Activated CD4-positive, alpha-beta T cell treated with anti-CD3 and anti-CD28 coated beads, Interleukin-2, Interleukin-6, amounts not matched to agents 100 ng/mL and 50 ng/mL, durations not matched to agents 16 hours and 8 hours (primary cell): ENCODE measurements around the gene SIRT2.
"Not testable (repeated sequence)": the region's sequence is repeated elsewhere in the genome, so short reads cannot be mapped to it uniquely, and the experiment has no call there.

Source experiments
- DNase-seq: peaks from one replicate; pipeline ENCODE4 v3.0.0-alpha.2; 2020

Gene SIRT2

GRCh38 chr19:38862321-38863059 is 36.9 kb downstream of the SIRT2 start:
- no peak for DNase-seq

GRCh38 chr19:38861368-38861767 is 38.0 kb downstream of the SIRT2 start:
- no peak for DNase-seq

DNA sequence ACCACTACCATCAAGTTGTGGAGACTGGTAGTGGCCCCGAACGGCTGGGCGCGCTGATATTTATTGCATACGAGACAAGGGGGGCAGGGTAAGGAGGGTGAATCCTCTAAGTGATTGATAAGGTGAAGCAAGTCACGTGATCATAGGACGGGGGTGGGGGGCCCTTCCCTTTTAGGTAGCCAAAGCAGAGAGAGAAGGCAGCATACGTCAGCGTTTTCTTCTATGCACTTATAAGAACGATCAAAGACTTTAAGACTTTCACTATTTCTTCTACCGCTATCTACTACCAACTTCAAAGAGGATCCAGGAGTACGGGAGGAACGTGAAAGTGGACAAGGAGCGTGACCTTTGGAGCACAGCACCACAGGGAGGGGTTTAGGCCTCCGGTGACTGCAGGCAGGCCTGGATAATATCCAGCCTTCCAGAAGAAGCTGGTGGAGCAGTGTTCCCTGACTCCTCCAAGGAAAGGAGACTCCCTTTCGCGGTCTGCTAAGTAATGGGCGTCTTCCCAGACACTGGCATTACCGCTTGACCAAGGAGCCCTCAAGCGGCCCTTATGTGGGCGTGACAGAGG is 39.7 kb downstream of the SIRT2 start:
- DNase-seq, result not testable (repeated sequence)

DNA sequence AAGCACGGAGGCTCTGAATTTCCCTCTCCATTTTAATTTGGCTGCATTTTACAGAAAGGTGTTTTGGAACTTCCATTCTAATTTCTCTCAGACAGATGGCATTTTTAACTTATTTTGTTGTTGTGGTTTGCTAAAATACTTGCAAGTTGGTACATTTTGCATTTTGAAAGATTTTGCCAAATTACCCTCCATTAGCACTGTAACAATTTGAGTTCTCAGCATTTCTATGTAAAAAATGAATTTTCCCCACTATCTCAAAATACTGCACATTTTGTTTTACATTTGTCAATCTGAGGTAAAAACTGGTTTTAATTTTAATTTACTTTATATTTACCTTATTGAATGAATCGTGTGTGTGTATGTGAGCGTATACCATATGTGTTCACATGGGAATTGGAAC is 42.6 kb downstream of the SIRT2 start:
- DNase-seq, result no peak

DNA sequence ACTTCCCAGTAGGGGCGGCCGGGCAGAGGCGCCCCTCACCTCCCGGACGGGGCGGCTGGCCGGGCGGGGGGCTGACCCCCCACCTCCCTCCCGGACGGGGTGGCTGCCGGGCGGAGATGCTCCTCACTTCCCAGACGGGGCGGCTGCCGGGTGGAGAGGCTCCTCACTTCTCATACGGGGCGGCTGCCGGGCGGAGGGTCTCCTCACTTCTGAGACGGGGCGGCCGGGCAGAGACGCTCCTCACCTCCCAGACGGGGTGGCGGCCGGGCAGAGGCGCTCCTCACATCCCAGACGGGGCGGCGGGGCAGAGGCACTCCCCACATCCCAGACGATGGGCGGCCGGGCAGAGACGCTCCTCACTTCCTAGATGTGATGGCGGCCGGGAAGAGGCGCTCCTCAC is 43.7 kb downstream of the SIRT2 start:
- DNase-seq, result not testable (repeated sequence)

- not testable (repeated sequence) for DNase-seq
Observed at GRCh38 chr19:38854961-38855360, 44.5 kb downstream of the SIRT2 start.

GRCh38 chr19:38853214-38853613 is 46.2 kb downstream of the SIRT2 start:
- no peak for DNase-seq

- peak; percentile 77 for DNase-seq
Observed at GRCh38 chr19:38852231-38853044, 47.0 kb downstream of the SIRT2 start.

DNA sequence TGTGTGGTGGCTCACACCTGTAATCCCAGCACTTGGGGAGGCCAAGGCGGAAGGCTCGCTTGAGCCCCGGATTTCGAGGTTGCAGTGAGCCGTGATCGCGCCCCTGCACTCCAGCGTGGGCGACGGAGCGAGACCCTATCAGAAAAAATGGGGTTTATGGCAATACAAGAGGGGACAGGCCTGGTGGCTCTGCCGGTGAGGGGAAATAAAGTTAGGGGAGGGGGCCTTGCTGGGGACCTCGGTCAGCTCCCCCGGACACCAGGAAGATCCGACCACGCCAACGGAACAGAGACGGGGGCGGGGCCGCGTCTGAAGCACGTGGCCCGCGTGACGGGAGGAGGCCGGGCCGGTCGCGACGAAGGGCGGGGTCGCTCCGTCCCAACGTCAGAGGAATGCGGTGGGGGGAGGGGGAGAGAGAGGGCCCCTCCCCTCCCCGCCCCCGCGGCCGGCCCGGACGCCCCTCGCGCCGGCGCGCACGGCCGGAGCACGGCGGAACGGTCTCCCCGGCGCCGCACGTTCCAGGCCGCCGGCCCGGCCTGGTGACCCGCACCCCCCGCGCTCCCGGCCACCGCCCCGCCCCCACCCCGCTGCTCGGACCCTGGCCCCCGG is 47.7 kb downstream of the SIRT2 start:
- peak; percentile 96 for DNase-seq

DNA sequence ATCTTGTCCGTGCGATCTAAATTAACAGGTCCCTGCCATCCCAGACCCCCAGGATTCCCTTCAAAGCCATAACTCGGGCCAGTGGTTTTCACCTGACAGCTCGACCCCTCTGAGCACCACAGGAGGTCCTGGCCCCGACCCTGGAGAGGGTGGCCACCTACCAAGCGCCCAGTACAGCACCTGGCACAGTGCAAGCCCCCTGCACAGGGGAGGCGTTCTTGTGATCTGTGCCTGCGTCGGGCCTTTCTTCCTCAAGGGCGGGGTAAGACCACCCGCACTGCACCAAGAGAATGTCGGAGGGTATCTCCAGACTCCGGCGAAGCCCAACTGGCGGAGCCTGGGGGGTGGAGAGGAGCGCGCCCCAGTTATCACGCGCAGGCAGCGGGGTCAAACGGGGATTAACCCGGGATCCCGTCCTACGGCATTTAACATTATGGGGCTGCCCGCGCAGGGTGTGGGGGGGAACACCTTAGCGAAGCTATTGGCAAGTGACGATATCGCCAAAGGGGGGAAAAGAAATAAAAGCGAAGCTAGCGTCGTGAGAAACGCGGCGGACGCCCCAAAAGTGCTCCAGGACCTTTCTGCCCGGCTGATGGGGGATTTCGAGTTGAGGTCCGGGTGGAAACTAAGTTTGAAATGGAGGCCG is 48.3 kb downstream of the SIRT2 start:
- DNase-seq, result no peak

GRCh38 chr19:38850436-38850975 is 48.9 kb downstream of the SIRT2 start:
- no peak for DNase-seq

DNA sequence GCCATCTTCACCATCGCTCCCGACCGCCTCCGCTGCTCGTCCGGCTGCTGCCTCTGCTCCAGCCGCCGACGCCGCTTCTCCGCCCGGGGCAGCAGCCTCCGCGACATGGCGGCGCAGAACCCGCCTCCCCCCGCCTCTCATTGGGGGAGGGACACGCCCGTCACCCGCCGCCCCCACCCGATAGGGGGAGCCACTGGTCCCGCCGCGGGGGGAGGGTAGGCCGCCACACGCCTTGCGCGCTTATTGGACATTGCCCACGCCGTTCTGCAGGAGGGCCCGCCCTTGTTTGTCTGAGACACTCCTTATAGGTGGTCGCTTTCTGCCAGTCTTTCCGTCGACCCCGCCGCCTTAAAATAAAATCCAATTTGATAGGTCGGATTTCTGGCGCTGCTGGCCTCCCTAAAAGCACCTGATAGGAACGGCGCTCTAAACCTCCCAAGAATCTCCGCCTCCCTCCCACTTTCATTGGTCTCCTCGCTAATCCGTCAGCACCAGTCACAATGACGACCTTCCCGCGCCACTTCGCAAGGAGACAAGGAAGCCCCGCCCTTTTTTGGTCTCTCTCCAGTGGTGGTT is 49.5 kb downstream of the SIRT2 start, which contains the start of gene HNRNPL:
TSS of gene HNRNPL (minus strand) at position 127 of the 576 bp plus-strand sequence. CDS start at position 107, 20 bp downstream.
- DNase-seq, result peak; percentile 100

- DNase-seq, result peak; percentile 99
Observed at GRCh38 chr19:38849147-38849859, 50.1 kb downstream of the SIRT2 start.

DNA sequence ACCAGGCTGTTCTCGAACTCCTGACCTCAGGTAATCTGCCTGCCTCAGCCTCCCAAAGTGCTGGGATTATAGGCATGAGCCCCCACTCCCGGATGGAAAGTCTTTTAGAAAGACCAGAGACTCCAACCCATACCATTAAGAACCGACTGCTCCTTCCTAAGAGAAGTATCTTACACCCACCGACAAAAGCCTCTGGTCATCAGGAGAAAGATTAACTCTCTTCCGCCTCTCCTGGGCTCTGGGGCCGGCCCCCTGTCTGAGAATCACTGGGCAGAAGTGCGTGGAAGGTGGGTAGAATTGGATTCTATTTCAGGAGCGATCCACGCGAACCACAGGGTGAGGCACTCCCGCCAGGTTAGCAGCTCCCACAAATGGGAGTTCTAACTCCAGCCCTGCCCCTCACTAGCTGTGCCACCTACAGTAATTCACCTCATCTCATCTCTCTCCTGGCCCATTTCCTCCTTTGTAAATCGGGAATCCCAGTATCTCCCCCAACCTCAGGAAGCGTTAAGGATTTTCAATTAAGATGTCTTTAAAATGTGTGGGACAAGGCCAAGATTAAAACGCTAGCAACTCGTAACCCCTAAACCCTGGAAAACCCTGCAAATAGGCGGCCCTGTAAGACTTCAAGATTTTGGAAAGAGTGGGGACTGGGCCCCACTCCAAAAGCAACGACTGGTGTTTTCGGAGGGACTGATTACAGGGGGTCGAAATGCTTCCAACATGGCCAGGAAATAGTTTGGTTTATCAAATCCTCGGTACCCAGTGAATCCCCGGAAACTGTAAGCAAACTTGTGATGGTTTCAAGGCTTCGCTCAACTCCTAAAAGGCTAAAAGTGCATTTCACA is 50.9 kb downstream of the SIRT2 start:
- no peak for DNase-seq

- no peak for DNase-seq
Observed at GRCh38 chr19:38846097-38846496, 53.3 kb downstream of the SIRT2 start.

DNA sequence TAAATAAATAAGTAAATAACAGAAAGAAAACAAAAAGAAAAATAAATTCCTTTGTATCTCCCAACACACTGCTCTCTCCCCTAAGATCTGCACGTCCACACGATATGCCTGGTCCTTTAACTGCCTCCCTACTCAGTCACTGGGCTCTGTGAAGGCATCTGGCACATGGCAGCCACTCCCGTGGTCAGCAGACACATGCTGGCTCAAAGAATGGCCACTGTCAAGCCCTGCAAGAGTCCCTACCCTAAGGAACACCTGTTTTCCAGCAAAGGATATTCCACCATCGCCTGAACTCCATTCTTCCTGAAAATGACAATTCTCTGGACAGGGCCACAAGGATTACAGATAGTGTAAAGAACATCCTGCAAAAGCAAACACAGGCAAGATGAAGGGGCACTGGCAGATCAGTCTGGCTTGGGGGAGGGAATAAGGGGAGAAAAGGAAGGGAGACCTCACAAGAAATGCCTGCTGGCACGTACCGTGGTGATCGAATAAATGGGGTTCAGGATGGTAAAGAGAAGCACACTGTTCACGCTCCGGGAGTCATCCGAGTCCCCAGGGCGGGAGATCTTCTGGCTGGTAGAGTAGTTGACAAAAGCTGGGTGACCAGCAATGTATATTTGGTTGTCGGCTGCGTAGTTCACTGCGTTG is 53.9 kb downstream of the SIRT2 start:
- no peak for DNase-seq

- DNase-seq, result no peak
Observed at GRCh38 chr19:38844093-38844686, 55.2 kb downstream of the SIRT2 start.

DNA sequence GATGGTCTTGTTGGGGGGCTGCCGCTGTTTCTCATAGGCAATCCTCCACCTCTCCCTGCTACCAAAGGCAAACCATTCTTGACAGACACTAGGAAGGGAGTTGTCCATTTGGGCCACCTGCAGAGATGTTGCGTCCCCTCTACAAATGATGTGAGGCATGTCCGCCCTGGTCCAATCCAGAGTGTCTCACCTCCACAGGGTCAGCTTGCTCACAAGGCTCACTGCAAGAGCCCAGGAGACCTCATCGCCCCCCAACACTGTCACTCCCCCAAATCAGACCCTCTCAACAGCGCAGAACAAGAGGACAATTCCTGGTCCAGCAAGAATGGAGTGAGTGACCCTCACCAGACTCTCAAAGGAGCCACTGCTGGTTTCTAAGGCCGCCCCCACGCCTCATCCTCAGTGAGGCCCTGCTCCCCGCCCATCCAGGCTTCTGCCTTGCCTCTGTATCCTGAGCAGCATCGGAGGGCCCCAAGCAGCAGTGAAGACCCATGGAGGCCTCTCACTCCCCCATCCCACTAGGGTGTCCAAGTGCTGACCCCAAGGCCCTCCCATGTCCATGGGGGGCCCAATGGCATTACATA is 56.2 kb downstream of the SIRT2 start:
- no peak for DNase-seq
